NCI-H1048 (cell line): ENCODE measurements around the gene EIF5.

Source experiments
- DNase-seq: peaks from one replicate; lab custom pipeline; 2025; lab: John Stamatoyannopoulos, UW

The EIF5 gene

DNA sequence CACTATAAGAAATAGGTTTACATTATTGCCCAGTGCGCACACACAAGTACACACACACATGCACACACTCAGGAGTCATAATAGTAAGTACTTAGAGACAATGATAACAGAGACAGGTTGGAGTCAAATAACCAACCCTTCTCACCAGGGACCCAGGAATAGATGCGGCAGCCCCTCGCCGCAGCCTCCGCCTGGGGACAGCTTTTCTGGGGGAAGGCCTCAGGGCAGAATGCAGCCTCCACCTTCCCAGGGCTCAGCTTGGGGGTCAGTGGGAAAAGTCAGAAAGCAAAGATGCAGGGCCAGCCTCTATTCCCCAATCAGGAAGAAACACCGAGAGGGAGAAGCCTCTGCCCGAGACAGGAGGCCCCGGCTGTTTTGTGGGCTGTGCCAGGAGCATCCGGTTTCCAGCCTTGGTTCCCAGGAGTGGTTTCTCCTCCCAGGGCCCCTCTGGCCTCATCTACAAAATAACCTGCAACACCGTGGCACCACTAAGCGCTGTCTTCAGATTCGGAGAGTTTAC, 23.4 kb upstream of the EIF5 start:
- DNase-seq, result no peak

DNA sequence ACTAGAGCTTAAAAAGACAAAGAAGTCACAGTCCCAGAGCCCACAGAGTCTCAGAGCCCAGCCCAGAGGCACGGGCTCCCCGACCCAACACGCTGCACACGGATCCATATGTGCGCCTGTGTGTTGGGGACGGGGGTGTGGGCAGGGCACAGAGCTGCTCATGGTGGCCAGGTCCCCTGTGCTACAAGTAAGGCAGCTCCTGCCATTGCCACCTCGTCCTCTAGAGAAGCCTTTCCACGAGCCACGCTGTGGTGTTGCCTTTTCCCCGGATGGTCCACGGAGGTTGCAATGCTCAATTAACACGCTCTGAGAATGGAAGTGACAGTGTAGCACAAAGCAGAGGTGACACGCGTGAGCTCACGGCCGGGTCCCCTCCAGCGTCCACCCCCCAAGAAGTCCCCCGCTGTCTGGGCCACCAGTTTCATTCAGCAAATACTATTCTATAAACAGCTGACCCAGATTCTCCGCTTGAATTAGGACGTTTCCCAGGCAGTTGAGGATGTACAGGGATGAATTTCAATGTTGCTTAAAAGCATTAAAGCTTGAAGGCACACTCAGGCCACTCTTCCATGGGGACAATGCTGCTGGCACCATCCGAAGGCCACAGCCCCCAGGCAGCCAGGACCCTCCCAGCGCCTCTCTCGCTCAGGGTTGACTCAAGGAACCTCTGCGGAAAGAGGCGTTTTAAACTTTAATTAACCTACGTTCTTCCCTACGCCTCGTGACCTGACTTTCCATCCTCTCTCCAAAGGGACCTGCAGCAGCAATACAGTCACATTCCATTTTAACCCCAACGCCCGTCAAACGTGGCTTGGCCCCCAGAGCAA, 22.7 kb upstream of the EIF5 start:
- DNase-seq, result no peak

DNA sequence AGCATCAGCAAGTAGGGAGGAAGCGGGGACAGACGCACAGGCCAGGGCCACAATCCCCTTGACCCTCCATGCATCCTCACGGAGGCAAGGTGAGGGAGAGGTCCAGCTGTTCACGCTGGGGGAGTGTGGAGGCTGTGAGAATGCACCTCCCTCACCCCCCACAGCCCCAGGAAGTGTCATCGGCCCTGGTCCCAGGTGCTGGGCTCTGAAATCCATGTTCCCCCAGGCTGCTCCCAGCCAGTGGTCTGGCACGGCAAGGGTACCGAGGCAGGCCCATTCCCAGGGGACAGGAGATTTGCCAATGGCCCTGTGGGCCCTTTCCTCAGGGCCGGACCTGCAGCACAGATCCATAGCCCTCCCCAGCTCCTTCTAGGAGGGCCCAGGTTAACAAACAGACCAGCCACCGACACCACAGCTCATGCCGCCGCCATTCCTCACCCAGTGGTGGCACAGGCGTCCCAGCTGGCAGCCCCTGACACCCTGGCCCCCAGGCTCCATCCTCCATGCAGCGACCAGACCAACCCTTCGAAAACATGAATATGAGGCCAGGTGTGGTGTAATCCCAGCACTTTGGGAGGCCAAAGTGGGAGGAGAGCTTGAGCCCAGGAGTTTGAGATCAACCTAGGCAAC, 21.9 kb upstream of the EIF5 start:
- no peak for DNase-seq

DNA sequence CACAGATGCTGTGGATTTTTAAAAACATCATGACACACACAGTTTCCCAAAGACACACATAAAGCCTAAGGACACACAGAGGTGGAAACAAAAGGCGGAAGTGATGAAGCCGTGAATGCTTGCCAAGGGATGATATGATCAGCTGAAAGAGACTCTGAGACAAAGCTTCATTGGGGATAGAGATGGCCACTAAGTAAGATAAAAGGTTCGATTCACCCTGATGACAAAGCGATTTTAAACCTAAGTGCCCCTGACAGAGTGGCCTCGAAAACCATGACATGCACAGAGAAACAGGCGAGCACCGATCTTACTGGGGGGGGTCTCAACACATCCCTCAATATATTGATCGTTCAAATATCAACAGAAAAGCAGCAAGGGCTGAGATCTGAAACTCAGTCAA, 20.3 kb upstream of the EIF5 start:
- DNase-seq, result no peak

DNA sequence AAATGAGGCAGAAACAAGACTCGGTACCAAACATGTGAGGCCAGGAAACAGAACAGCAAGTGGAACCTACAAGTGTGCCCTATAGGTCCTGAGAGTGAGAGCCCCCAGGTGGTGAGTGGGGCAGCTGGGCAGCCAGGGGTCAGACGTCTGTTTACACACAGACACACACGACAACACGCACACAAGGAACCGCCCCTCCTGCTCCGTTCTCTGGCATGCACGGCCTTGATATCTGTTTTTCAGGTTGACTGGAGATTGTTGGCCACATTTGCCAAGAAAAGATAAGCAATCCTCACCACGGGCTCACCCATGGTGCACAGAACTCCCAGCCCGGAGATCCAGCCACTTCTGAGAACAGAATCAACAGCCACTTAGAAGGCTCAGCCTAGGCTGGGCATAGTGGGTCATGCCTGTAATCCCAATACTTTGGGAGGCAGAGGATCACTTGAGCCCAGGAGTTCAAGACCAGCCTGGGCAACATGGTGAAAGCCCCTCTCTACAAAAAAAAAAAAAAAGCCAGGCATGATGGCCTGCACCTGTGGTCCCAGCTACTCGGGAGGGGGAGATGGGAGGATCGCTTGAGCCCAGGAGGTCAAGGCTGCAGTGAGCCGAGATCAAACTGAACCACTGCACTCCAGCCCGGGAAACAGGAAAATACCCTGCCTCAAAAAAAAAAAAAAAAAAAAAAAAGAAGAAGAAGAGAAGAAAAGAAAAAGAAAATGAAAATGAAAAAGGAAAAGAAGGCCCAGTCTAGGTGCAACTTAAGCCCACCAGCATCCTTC, 19.4 kb upstream of the EIF5 start:
- no peak for DNase-seq

DNA sequence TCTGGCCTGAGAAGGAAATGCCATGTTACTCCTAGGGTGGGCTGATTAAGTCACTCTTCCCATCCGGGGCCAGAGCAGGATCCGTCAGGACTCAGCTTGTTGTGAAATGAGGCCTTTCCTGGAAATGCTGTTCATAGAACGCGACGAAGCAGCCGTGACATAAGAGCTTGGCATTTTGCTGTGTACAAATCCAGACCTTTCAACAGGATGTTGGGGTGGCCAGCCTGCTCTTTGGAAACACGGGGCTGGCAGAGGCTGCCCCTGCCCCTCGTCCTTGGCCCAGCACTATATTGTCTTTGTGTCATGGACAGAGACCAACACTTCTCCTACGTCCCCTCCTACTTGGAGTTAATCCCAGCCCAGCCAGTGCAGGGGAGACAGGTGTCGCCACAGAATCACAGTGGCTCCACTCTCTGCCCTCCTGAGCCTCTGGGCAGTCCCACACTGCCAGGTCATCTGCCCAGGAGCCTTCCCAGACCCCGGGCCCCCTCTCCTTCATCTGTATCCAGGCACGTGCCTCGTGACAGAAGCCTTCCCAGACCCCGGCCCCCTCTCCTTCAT, 18.6 kb upstream of the EIF5 start:
- DNase-seq, result no peak

DNA sequence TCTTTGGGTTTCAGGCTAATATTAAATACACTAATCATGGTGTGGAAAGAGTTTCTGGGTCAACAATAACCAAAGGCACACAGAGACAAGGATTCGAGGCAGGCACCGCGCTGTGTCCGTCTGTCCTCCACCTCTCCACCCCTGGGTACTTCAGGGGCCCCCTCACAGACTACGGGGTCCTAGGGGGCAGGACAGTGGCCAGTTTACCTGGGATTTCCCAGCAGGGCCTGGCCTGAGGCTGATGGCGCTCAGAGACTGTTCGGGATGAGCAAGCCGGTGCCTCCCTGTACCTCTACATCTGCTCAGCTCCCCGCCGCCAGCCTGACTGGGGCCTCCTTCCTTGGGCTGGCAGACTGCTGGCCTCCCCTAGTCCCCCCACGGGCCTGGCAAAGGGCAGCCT, 18.1 kb upstream of the EIF5 start:
- no peak for DNase-seq

DNA sequence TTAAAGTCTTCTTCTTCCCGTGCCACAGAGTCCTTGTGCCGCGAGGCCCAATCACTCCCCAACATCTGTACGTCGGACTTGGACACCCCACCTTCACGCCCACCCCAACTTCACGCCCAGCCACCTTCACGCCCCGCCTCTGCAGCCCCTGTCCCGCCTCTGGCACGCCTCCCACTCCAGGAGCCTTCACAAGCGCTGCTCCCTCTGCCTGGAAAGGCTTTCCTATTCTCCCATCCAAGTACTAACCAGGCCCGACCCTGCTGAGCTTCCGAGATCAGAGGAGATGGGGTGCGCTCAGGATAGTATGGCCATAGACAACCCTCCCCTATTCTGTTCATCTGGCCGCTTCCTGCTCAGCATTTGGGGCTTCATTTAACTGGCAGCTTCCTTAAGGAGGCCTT, 17.3 kb upstream of the EIF5 start:
- DNase-seq, result no peak

DNA sequence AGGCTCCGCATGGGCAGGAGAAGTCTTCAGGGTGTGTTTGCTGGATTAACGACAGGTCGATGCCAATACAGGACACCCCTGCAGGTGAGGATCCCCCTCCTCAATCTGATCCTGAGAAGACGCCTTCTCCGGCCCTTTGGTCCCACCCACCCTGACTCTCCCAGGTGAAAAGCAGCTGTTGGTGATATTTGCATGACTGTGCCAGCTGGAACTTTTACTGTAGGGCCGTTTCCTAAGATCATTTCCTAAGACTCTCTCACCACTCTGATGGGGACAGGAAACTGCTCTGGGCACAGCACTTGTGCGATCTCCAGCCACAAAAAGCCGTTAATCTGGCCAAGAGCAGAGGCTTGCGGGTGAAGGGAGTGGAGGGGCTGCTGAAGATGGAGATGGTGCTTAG, 16.8 kb upstream of the EIF5 start:
- DNase-seq, result no peak

DNA sequence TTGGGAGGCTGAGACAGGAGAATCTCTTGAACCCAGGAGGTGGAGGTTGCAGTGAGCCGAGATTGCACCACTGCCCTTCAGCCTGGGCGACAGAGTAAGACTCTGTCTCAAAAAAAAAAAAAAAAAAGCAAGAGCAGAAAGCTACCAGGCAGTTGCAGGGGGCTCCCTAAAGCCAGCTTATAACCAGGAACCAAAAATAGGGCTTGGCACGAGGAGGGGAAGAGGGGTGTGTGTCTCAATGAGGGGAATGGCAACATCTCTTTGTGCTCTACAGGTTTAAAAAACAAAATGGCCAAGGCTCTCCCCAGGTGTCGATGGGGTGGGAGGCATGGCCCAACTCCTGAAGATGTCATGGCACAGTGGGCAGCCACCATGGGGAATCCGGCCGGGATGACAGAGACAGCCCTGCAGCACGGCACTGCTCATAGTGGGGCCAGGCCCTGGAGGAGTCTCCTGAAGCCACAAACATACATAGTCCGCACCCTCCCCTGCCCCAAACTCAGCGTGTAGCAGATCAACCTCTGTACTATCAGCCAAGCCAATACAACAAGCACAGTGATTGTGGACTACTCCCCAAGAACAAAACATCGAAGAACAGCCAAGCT, 16.0 kb upstream of the EIF5 start:
- DNase-seq, result no peak

DNA sequence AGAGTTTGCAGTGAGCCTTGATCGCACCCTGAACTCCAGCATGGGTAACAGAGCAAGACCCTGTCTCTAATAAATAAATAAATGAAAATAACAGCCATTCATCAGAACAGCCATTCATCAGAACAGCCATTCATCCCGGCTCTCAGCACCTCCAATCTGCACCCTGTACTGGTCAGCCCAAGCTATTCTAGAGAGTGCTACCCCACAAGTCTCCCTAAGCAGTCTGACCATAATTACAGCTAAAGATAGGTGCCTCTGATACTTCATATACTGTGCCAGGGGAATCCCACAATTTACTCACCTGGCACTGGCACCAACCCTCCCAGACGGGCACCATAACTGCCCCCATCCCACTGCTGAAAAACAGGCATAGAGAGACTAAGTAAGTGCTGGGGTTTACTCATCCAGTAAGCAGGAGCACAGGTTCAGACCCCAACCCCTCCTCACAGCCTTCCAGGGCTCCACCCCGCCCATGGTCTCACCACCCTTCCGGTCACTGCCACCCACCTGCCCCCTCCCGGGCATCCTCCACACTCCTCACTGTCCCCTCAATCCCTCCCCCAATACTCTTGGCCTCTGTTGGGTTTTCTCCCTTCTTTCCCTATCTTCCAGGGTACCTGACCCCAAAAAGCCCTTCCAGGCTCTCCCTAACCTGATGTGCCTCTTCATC, 15.2 kb upstream of the EIF5 start:
- DNase-seq, result no peak

DNA sequence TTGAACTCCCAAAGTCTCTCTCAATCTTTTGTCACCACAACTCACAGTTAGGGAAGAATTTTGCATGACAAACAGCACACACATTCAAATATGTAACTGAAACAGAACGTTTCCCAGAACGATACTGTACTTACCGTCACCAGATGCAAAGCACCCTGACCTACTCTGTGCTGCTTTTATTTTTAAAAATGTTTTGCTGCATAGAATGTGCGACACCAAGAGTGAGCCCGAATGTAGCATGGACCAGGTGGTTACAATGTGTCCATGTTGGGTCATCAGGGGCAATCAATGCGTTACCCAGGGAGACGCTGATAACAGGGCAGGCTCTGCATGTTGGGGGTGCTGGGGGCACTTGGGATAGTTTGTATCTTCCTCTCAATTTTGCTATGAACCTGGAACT, 14.6 kb upstream of the EIF5 start:
- no peak for DNase-seq

DNA sequence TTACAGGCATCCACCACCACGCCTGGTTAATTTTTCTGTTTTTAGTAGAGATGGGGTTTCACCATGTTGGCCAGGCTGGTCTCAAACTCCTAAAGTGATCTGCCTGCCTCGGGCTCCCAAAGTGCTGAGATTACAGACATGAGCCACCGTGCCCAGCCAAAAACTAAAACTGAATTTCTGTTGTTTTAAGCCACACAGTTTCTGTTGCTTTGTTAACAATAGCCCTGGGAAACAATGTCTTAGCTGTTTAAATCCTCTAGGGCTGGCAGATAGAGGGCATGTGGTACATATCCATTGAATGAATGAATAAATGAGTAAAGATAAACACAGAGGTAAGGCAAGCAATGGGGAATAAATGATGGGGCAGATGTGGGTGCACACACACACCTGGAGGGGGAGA, 8.0 kb upstream of the EIF5 start:
- no peak for DNase-seq

DNA sequence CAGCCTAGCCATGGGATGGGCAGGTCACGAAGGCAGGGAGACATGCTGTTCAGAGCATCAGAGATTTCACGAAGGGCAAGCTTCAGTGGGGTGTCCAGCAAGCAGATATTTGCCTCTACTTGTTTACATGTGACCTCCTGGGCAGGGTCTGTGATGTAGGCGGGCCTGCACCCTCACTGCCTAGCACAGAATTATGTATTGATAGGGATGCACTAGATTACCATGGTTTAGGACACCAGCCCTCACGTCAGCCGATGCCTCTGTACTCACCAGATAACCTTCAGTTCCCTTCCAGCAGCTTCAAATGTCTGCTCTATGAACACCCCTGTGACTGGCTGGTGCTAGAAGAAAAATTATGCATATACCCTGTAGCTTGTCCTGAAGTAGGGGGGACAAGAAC, 5.1 kb upstream of the EIF5 start:
- no peak for DNase-seq

DNA sequence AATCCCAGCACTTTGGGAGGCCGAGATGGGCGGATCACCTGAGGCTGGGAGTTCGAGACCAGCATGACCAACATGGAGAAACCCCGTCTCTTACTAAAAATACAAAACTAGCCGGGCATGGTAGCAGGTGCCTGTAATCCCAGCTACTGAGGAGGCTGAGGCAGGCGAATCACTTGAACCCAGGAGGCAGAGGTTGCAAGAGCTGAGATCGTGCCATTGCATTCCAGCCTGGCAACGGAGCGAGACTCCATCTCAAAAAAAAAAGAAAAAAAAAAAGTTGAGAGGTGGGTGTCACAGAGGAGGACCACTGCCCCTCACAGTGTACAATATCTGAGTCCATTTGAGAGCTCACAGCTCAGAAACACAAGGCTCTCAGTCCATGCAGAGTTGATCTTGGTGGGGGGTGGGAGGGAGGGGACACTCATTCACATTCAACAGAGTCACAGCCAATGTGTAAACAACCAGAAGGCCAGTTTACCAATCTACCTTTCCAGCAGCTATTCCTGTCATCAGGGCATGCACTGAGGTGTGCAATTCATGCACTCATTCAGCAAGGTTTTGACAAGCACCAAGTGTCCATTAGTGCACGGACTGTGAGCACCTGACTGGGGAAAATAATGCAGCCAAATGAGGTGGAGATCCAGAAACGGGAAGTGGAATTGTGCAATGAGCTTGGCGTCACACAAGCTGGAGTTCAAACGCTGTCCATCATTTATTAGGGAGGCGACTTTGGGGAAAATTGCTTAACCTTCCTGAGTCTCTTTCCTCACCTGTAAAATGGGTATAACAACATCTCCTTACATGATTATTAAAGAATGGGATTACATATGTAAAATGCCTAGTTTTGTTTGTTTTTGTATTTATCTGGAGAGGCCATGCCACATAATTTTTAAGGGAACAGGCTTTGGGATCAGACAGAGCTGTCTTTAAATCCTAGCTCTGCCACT, 4.4 kb upstream of the EIF5 start:
- DNase-seq, result no peak

DNA sequence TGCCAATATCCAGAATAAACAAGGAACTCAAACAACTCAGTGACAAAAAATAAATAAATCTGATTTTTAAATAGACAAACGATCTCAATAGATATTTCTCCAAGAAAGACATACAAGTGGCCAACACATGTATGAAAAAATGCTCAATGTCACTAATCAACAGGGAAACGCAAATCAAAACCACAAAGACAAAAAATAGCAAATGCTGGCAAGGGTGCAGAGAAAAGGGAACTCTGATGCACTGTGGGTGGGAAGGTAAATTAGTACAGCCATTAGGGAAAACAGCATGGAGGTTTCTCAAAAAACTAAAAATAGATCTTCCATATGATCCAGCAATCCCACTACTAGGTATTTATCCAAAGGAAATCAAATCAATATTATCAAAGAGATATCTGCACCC, 3.5 kb upstream of the EIF5 start:
- DNase-seq, result no peak

DNA sequence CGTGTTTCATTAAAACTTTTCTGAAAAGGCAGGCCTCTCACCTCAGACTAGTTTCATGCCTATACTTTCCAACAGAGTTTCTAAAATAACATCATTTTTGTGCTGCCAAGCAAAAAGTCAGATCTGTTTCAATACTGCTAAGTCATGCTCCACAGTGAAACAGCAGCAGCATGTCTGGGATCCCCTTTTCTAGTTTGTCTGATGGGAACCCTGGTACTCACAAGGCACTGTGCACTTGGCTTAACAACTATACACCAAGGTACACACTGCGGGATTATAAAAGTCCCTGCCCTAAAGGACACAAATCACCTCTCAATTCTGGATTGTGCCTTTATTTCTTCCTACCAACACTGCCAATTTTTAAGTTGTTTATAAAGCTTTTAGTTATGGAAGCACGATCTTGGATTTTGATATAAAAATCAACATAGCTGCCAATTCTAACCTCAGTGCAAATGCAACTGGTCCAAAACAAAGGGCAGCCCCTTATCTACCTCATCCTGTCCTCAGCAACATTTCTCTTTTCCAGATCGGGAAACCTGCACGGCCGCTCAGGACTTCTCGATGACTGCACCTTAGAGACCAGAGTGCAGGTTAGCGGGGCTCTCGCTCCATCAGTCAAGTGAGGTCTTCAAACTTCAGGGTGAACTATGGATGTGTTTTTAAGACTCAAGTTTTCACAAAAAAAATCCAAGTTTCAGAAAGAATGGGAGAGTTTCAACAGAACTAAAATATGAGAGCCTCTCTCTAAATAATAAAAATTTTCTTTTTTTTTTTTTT, 1.7 kb upstream of the EIF5 start:
- DNase-seq, result no peak

DNA sequence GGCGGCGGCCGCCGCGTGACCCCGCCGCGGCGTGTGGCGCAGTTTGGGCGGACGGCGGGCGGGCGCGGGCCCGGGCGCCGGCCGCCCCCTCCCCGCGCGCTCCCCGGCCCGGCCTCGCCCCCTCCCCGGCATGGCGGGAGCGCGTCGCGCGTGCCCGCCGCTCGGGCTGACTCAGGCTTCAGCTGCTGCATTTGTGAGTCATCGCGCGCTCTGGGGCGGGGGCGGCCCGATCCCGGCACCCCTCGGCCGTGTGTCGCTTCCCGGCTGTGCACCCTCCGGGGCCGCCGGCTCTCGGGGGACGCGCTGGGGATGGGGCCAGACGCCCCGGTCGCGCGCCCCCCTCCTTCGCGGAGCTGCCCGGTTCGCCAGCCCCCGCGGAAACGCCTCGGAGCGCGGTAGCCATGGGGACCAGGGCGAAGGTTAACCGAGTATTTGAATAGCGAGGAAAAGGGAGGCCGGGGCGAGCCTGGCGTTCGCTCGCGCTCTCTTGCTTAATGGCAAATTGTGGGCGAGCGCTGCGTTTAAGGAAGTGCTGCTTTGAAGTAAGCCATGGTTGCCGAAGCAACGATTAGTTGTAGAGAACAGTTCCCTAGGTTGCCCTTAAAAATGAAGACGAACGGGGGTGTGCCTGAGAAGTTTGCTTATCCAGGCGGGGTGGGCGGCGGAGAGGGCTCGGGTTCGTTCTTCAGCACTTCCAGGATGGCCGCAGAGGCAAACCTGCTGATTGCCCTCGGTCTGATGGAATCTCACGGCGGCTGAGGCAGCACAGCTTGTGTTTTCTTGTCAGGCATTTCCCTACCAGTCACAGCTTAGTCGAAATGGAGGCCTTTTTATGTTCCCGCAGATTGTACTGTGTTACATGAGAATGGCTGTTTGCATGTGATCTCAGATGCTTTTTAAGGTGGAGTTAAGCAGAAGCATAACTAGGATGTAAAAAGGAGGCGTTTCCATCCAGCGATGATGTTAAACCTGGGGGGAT, 896 bp downstream of the EIF5 start:
- DNase-seq, result no peak
